Esophagus muscularis mucosa (tissue), 3 donors: ENCODE data around the gene SLC26A2.
"Not testable (repeated sequence)": the region's sequence is repeated elsewhere in the genome, so short reads cannot be mapped to it uniquely, and the experiment has no call there.

Experiments used
- CTCF ChIP-seq, 3 experiments: fragments of 200-600 bp in 2 of 3; fragments of 450-650 bp in 1 of 3; sonication (generic) in 2 of 3; IDR thresholded peaks; one replicate each; pipeline ENCODE4 v1.5.1; 2017 to 2019; ENCODE audit warnings: antibody characterized with exemption in 3 of 3, mild to moderate bottlenecking in 2 of 3, moderate library complexity in 1 of 3
- POLR2A ChIP-seq: fragments of 450-650 bp; IDR thresholded peaks from one replicate; pipeline ENCODE4 v1.6.1; 2017; ENCODE audit warnings: antibody characterized with exemption, moderate library complexity, mild to moderate bottlenecking, low read depth

GRCh38 chr5:149942741-149943169 is 17.8 kb upstream of the SLC26A2 start:
- TF ChIP-seq CTCF (IDR thresholded peaks at IDR 0.05); POLR2A: not testable (repeated sequence)
